NB4 (cell line): Measurements from ENCODE around the gene KCNIP3.
"Not testable (repeated sequence)": the region's sequence is repeated elsewhere in the genome, so short reads cannot be mapped to it uniquely, and the experiment has no call there.

Experiments
- DNase-seq: peaks from one replicate; pipeline ENCODE4 v3.0.0; 2010; ENCODE audit warnings: low read depth
- H3K4me3 ChIP-seq: one replicate; pipeline ENCODE4 v1.5.1; 2011; ENCODE audit warnings: mild to moderate bottlenecking, low read depth, low read length, moderate library complexity
- CTCF ChIP-seq: IDR thresholded peaks from one replicate; pipeline ENCODE4 v1.5.1; 2012; ENCODE audit warnings: low read depth, low read length
- MAX ChIP-seq: IDR thresholded peaks from 2 replicates; pipeline ENCODE4 v1.6.1; 2011; ENCODE audit warnings: low read depth, low read length
- MYC ChIP-seq: IDR thresholded peaks from 2 replicates; pipeline ENCODE4 v1.6.1; 2011; ENCODE audit warnings: low read depth, low read length
- POLR2A ChIP-seq: IDR thresholded peaks from 2 replicates; pipeline ENCODE4 v1.6.1; 2011; ENCODE audit warnings: mild to moderate bottlenecking; ENCODE audit not compliant: insufficient read length; ENCODE audit errors: extremely low read depth

The KCNIP3 gene

DNA sequence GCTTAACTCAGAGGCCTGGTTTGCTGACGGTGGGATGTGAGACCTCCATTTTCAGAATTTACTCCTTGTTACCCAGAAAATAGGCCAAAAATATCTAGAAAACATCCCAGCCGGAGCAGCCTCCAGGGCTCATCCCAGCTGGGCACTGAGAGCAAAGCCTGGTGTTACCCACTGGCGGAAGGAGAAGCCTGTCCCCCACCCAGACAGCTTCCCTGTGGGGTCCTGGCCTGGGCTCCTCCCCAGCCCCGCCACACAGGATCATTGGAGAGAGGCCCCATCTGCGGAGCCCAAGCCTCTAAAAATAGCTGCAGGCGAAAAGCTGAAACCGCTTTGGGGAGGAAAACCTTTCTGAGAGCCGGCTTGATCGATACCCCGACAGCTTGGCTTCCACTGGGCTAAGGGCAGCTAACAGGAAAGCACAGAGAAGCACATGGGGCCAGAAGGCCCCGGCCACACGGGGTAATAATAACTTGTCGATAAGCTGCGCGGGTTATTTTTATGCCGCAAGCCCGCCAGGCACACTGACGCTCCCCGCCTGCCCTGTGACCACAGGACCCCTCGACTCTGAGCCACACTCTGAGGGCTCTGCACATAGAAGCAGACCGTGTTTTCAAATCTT is 78.5 kb downstream of the KCNIP3 start:
- H3K4me3 ChIP-seq, result no peak overlapping the region
- no peak for TF ChIP-seq MYC
- no peak for DNase-seq

- DNase-seq, result no peak
- H3K4me3 ChIP-seq, result no peak overlapping the region
- TF ChIP-seq CTCF, result no peak
- TF ChIP-seq POLR2A, result no peak
- no peak for TF ChIP-seq MAX
- TF ChIP-seq MYC, result no peak
These were observed 79.4 kb downstream of the KCNIP3 start for GRCh38 chr2:95376311-95377215.

- DNase-seq, result no peak
- TF ChIP-seq CTCF (no peak), MYC (no peak), MAX (no peak), POLR2A (no peak)
- H3K4me3 ChIP-seq, result no peak overlapping the region
These were observed 80.3 kb downstream of the KCNIP3 start for GRCh38 chr2:95377216-95378123.

- H3K4me3 ChIP-seq, DNase-seq: not testable (repeated sequence)
These were observed 81.1 kb downstream of the KCNIP3 start for GRCh38 chr2:95378281-95378680.

DNA sequence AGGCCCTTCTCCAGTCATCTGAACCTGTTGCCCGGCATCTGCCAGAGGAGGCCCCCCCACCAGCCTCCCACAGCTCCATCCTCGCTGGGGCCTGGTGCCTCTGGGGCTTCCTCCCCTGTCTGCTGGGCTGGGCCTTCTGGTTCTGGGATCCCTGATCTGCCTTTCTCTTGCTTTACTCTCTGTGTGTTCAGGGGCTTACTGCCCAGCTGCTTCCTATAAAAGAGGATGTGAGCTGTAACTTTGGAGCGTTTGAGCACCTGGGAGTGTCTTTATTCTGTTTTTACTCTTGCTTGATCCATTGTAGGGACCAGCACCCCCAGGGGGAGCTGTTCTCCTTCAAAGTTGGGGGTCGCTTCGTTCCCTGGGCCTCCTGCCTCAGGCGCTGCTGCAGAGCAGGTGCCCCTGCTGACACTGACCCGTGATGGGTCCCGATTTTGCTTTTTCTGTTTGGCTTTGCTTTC is 82.3 kb downstream of the KCNIP3 start:
- no peak for DNase-seq
- TF ChIP-seq CTCF (peak; percentile 32), POLR2A (no peak), MAX (no peak), MYC (no peak)

GRCh38 chr2:95380280-95380679 is 83.1 kb downstream of the KCNIP3 start:
- TF ChIP-seq CTCF, result no peak
- TF ChIP-seq POLR2A, result no peak
- TF ChIP-seq MAX, result no peak
- TF ChIP-seq MYC, result no peak
- no peak overlapping the region for H3K4me3 ChIP-seq
- DNase-seq, result no peak

More for the DNA sequence above, 82.3 kb downstream of the KCNIP3 start:
- H3K4me3 ChIP-seq, result no peak overlapping the region
